GM23338 (cell line): ENCODE data around the gene LYVE1. TPM values are rescaled to one million over a fixed set of nuclear protein-coding genes. Genes with fewer than 3 reads are reported as not detected.

Experiments
- ATAC-seq: fragments of 200-7000 bp; cut with Tn5 transposase; 3 replicates; pipeline ENCODE4 v1.9.1; 2020
- DNase-seq: peaks from one replicate; pipeline ENCODE4 v3.0.0-alpha.2; 2015; ENCODE audit warnings: low spot score
- H2AFZ ChIP-seq: fragments of 200-600 bp; sonication (generic); 2 replicates; pipeline ENCODE4 v1.8.0; 2016; ENCODE audit warnings: antibody characterized with exemption, mild to moderate bottlenecking, moderate library complexity
- H3F3A ChIP-seq: fragments of 200-600 bp; sonication (generic); replicated peaks from 2 replicates; pipeline ENCODE4 v1.8.0; 2017; ENCODE audit warnings: antibody characterized with exemption, mixed run types, low read depth
- H3K27ac ChIP-seq: fragments of 200-600 bp; sonication (generic); 2 replicates; pipeline ENCODE4 v1.6.1; 2016; ENCODE audit warnings: low read depth
- H3K27me3 ChIP-seq: fragments of 200-600 bp; sonication (generic); 2 replicates; pipeline ENCODE4 v1.8.0; 2016; ENCODE audit warnings: mild to moderate bottlenecking, mixed run types, moderate library complexity; ENCODE audit not compliant: insufficient read depth
- H3K36me3 ChIP-seq: fragments of 200-600 bp; sonication (generic); 2 replicates; pipeline ENCODE4 v1.8.0; 2016; ENCODE audit warnings: mild to moderate bottlenecking; ENCODE audit not compliant: insufficient read depth
- H3K4me1 ChIP-seq: fragments of 200-600 bp; sonication (generic); 2 replicates; pipeline ENCODE4 v1.8.0; 2016; ENCODE audit warnings: mild to moderate bottlenecking, moderate library complexity; ENCODE audit not compliant: insufficient read depth
- H3K4me2 ChIP-seq: fragments of 200-600 bp; sonication (generic); 2 replicates; pipeline ENCODE4 v1.7.1; 2017; ENCODE audit warnings: mixed run types
- H3K4me3 ChIP-seq: fragments of 200-600 bp; sonication (generic); 2 replicates; pipeline ENCODE4 v1.6.1; 2016; ENCODE audit warnings: mixed run types
- H3K79me2 ChIP-seq: fragments of 200-600 bp; sonication (generic); replicated peaks from 2 replicates; pipeline ENCODE4 v1.8.0; 2017; ENCODE audit warnings: mild to moderate bottlenecking; ENCODE audit not compliant: insufficient read depth
- H3K9me2 ChIP-seq: fragments of 200-600 bp; sonication (generic); 2 replicates; pipeline ENCODE4 v1.8.0; 2017; ENCODE audit not compliant: insufficient read depth
- H4K20me1 ChIP-seq: fragments of 200-600 bp; sonication (generic); replicated peaks from 2 replicates; pipeline ENCODE4 v1.8.0; 2017; ENCODE audit warnings: mild to moderate bottlenecking; ENCODE audit not compliant: insufficient read depth
- H3K27ac Mint-ChIP-seq: 2 replicates; pipeline ENCODE4 v1.8.0; 2020; ENCODE audit warnings: inconsistent platforms, mild to moderate bottlenecking, moderate library complexity, mixed read lengths
- H3K27me3 Mint-ChIP-seq: 3 replicates; pipeline ENCODE4 v1.8.0; 2022; ENCODE audit warnings: low read depth, mild to moderate bottlenecking, moderate library complexity, mixed read lengths, inconsistent platforms; ENCODE audit not compliant: insufficient read depth, poor library complexity
- H3K36me3 Mint-ChIP-seq: 3 replicates; pipeline ENCODE4 v1.8.0; 2021; ENCODE audit warnings: low read depth, mild to moderate bottlenecking, inconsistent platforms, moderate library complexity, mixed read lengths
- H3K4me1 Mint-ChIP-seq: 3 replicates; pipeline ENCODE4 v1.8.0; 2020; ENCODE audit warnings: mild to moderate bottlenecking, inconsistent platforms, mixed read lengths
- H3K4me3 Mint-ChIP-seq: 3 replicates; pipeline ENCODE4 v1.8.0; 2021; ENCODE audit warnings: moderate library complexity, mild to moderate bottlenecking, inconsistent platforms, mixed read lengths
- H3K9me3 Mint-ChIP-seq: 3 replicates; pipeline ENCODE4 v1.8.0; 2020; ENCODE audit warnings: moderate library complexity, mild to moderate bottlenecking, inconsistent platforms, mixed read lengths
- CREB1 ChIP-seq: fragments of 250-450 bp; sonication (Bioruptor Pico); IDR thresholded peaks from 2 replicates; pipeline ENCODE4 v1.5.0; 2020; ENCODE audit warnings: low read depth, mild to moderate bottlenecking, moderate library complexity
- EZH2 ChIP-seq: fragments of 200-600 bp; sonication (generic); IDR thresholded peaks from one replicate; pipeline ENCODE4 v1.8.0; 2017; ENCODE audit warnings: antibody characterized with exemption, mild to moderate bottlenecking, low read depth; ENCODE audit not compliant: unreplicated experiment
- JUNB ChIP-seq: IDR thresholded peaks from one replicate; pipeline ENCODE4 v1.6.1; 2016; ENCODE audit warnings: antibody characterized with exemption; ENCODE audit not compliant: unreplicated experiment
- NANOG ChIP-seq: IDR thresholded peaks from 2 replicates; pipeline ENCODE4 v1.6.1; 2016; ENCODE audit warnings: antibody characterized with exemption, borderline replicate concordance
- STAT1 ChIP-seq: IDR thresholded peaks from one replicate; pipeline ENCODE4 v1.6.1; 2016; ENCODE audit warnings: antibody characterized with exemption; ENCODE audit not compliant: unreplicated experiment
- ZNF114 ChIP-seq: fragments of 250-450 bp; sonication (Bioruptor Pico); IDR thresholded peaks from 2 replicates; pipeline ENCODE4 v1.5.0; 2020; ENCODE audit warnings: mild to moderate bottlenecking, moderate library complexity
- ZNF331 ChIP-seq: fragments of 250-450 bp; sonication (Bioruptor Pico); IDR thresholded peaks from 2 replicates; pipeline ENCODE4 v1.5.0; 2020; ENCODE audit warnings: low read depth, mild to moderate bottlenecking, moderate library complexity
- polyA plus RNA-seq: library from polyadenylated mRNA; unstranded; fragments of >200 nt; fragmentation: Nextera tagmentation; extraction: Ambion mirVana; gene quantifications from 2 replicates; pipeline ENCODE4 v1.2.1, GENCODE V29; 2016
- total RNA-seq: library from RNA; depleted of rRNA; stranded (reverse); fragments of >200 nt; shearing (Covaris generic); gene quantifications from 2 replicates; pipeline ENCODE4 v1.2.3, GENCODE V29; 2014
- TF ChIP-seq, protein P1 (sequence below): fragments of 250-450 bp; sonication (Bioruptor Pico); IDR thresholded peaks from 2 replicates; pipeline ENCODE4 v1.5.0; 2020; ENCODE audit warnings: mild to moderate bottlenecking, moderate library complexity
- TF ChIP-seq, protein P2 (sequence below): IDR thresholded peaks from one replicate; pipeline ENCODE4 v1.6.1; 2018; ENCODE audit warnings: antibody characterized with exemption; ENCODE audit not compliant: unreplicated experiment
- TF ChIP-seq, protein P3 (sequence below): IDR thresholded peaks from 2 replicates; pipeline ENCODE4 v1.6.1; 2016; ENCODE audit warnings: antibody characterized with exemption
- TF ChIP-seq, protein P4 (sequence below), 2 experiments: fragments of 200-600 bp in 1 of 2; sonication (generic) in 1 of 2; conservative IDR thresholded peaks; 2 replicates each; pipeline versions ENCODE4 v1.5.1 to v1.6.1; 2016 to 2017; ENCODE audit warnings: antibody characterized with exemption in 2 of 2, low read depth in 2 of 2, mild to moderate bottlenecking in 2 of 2, moderate library complexity in 1 of 2

The LYVE1 gene
- total and polyA plus RNA-seq, 2 experiments from 2014 or later, result 0.94 TPM; not detected in 1

DNA sequence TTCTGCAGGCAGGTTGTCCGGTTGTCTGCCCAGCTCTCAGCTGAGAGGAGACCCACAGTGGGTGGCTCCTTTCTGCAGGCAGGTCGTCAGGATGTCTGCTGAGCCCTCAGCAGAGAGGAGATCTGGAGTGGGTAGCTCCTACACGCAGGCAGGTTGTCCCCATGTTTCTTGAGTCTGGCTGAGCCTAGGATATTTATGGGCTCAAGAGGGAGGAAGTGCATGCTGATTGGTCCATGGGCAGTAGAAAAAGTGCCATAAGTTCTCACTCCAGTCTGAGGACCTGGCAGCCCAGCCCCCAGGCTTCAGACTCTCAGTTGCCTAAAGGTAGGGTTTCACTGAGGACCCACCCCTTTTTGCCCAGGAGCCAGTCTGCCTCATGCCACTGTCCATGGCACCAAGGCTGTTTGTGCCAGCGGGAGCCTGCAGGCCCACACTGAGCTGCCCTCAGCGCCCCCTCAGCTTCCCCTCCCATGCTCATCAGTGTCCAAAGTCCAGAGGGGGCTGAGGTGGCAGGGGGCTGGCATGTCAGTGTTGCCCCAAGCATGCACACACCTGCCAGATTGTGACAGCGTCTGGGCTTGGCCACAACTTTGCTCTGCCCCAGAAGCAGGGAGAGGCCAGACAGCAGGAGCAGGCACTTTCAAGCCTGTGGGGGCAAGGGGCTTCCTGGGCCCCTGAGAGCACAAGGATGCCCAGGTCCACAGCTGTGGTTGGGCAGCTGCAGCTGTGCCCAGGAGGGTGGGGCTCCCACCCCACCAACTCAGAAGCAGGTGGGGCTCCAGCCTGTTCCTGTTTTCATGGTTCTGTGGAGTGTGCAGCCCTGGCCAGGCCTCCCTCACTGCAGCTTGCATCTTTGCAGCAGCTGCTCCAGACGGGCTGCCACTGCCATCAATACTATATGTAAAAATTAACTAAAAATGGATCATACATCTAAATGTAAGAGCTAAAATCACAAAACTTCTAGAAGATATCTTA lies 23.7 kb downstream of the LYVE1 start (continued):
- TF ChIP-seq, protein P1, sequence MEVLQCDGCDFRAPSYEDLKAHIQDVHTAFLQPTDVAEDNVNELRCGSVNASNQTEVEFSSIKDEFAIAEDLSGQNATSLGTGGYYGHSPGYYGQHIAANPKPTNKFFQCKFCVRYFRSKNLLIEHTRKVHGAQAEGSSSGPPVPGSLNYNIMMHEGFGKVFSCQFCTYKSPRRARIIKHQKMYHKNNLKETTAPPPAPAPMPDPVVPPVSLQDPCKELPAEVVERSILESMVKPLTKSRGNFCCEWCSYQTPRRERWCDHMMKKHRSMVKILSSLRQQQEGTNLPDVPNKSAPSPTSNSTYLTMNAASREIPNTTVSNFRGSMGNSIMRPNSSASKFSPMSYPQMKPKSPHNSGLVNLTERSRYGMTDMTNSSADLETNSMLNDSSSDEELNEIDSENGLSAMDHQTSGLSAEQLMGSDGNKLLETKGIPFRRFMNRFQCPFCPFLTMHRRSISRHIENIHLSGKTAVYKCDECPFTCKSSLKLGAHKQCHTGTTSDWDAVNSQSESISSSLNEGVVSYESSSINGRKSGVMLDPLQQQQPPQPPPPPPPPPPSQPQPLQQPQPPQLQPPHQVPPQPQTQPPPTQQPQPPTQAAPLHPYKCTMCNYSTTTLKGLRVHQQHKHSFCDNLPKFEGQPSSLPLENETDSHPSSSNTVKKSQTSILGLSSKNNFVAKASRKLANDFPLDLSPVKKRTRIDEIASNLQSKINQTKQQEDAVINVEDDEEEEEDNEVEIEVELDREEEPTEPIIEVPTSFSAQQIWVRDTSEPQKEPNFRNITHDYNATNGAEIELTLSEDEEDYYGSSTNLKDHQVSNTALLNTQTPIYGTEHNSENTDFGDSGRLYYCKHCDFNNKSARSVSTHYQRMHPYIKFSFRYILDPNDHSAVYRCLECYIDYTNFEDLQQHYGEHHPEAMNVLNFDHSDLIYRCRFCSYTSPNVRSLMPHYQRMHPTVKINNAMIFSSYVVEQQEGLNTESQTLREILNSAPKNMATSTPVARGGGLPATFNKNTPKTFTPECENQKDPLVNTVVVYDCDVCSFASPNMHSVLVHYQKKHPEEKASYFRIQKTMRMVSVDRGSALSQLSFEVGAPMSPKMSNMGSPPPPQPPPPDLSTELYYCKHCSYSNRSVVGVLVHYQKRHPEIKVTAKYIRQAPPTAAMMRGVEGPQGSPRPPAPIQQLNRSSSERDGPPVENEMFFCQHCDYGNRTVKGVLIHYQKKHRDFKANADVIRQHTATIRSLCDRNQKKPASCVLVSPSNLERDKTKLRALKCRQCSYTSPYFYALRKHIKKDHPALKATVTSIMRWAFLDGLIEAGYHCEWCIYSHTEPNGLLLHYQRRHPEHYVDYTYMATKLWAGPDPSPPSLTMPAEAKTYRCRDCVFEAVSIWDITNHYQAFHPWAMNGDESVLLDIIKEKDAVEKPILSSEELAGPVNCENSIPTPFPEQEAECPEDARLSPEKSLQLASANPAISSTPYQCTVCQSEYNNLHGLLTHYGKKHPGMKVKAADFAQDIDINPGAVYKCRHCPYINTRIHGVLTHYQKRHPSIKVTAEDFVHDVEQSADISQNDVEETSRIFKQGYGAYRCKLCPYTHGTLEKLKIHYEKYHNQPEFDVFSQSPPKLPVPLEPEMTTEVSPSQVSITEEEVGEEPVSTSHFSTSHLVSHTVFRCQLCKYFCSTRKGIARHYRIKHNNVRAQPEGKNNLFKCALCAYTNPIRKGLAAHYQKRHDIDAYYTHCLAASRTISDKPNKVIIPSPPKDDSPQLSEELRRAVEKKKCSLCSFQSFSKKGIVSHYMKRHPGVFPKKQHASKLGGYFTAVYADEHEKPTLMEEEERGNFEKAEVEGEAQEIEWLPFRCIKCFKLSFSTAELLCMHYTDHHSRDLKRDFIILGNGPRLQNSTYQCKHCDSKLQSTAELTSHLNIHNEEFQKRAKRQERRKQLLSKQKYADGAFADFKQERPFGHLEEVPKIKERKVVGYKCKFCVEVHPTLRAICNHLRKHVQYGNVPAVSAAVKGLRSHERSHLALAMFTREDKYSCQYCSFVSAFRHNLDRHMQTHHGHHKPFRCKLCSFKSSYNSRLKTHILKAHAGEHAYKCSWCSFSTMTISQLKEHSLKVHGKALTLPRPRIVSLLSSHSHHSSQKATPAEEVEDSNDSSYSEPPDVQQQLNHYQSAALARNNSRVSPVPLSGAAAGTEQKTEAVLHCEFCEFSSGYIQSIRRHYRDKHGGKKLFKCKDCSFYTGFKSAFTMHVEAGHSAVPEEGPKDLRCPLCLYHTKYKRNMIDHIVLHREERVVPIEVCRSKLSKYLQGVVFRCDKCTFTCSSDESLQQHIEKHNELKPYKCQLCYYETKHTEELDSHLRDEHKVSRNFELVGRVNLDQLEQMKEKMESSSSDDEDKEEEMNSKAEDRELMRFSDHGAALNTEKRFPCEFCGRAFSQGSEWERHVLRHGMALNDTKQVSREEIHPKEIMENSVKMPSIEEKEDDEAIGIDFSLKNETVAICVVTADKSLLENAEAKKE (CRISPR knock-in tag), result no peak
- no peak for TF ChIP-seq EZH2
- TF ChIP-seq STAT1, result no peak

DNA sequence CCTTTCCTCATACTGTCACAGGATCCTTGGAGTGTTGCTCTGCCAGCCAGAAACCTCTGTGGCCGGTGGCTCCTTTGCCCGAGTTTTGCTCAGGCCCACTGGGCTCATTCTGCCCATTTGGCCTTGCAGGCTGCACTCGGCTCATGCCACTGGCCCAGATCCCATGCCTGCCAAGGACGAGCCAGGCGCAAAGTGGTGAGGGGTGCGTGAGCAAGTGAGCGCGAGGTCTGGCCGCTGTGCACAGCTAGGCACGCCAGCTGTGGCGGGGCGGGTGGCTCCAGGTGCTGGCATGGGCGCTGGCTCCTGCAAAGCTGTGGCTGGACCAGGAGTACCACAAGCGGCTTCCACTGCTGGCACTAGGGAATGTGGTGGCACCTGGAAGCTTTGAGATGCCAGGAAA lies 24.7 kb downstream of the LYVE1 start:
- no peak overlapping the region for H3K4me3 Mint-ChIP-seq
- peaks cover 8% of the 10 kb centered on the region for H3K4me1 Mint-ChIP-seq
- no peak overlapping the region for H3K27ac Mint-ChIP-seq

More for the DNA sequence above, 24.7 kb downstream of the LYVE1 start:
- no peak overlapping the region for H3K4me2 ChIP-seq
- no peaks in the 10 kb centered on the region for H3K79me2 ChIP-seq
- H3K4me1 ChIP-seq, result peaks cover 9% of the 10 kb centered on the region
- no peaks in the 10 kb centered on the region for H3F3A ChIP-seq
- DNase-seq, result no peak
- TF ChIP-seq, protein P2, sequence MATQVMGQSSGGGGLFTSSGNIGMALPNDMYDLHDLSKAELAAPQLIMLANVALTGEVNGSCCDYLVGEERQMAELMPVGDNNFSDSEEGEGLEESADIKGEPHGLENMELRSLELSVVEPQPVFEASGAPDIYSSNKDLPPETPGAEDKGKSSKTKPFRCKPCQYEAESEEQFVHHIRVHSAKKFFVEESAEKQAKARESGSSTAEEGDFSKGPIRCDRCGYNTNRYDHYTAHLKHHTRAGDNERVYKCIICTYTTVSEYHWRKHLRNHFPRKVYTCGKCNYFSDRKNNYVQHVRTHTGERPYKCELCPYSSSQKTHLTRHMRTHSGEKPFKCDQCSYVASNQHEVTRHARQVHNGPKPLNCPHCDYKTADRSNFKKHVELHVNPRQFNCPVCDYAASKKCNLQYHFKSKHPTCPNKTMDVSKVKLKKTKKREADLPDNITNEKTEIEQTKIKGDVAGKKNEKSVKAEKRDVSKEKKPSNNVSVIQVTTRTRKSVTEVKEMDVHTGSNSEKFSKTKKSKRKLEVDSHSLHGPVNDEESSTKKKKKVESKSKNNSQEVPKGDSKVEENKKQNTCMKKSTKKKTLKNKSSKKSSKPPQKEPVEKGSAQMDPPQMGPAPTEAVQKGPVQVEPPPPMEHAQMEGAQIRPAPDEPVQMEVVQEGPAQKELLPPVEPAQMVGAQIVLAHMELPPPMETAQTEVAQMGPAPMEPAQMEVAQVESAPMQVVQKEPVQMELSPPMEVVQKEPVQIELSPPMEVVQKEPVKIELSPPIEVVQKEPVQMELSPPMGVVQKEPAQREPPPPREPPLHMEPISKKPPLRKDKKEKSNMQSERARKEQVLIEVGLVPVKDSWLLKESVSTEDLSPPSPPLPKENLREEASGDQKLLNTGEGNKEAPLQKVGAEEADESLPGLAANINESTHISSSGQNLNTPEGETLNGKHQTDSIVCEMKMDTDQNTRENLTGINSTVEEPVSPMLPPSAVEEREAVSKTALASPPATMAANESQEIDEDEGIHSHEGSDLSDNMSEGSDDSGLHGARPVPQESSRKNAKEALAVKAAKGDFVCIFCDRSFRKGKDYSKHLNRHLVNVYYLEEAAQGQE, result no peak
- TF ChIP-seq, protein P3, sequence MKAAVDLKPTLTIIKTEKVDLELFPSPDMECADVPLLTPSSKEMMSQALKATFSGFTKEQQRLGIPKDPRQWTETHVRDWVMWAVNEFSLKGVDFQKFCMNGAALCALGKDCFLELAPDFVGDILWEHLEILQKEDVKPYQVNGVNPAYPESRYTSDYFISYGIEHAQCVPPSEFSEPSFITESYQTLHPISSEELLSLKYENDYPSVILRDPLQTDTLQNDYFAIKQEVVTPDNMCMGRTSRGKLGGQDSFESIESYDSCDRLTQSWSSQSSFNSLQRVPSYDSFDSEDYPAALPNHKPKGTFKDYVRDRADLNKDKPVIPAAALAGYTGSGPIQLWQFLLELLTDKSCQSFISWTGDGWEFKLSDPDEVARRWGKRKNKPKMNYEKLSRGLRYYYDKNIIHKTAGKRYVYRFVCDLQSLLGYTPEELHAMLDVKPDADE, result no peak
- no peak for TF ChIP-seq ZNF331 (CRISPR knock-in tag)
- TF ChIP-seq, protein P4, sequence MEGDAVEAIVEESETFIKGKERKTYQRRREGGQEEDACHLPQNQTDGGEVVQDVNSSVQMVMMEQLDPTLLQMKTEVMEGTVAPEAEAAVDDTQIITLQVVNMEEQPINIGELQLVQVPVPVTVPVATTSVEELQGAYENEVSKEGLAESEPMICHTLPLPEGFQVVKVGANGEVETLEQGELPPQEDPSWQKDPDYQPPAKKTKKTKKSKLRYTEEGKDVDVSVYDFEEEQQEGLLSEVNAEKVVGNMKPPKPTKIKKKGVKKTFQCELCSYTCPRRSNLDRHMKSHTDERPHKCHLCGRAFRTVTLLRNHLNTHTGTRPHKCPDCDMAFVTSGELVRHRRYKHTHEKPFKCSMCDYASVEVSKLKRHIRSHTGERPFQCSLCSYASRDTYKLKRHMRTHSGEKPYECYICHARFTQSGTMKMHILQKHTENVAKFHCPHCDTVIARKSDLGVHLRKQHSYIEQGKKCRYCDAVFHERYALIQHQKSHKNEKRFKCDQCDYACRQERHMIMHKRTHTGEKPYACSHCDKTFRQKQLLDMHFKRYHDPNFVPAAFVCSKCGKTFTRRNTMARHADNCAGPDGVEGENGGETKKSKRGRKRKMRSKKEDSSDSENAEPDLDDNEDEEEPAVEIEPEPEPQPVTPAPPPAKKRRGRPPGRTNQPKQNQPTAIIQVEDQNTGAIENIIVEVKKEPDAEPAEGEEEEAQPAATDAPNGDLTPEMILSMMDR (conservative IDR thresholded peaks at IDR 0.05; ENCODE audit: low read depth in 2 of 2), result no peak
- no peak for TF ChIP-seq JUNB
- no peak for TF ChIP-seq CREB1 (CRISPR knock-in tag)
- TF ChIP-seq NANOG, result no peak
- no peak for TF ChIP-seq ZNF114 (CRISPR knock-in tag)
- TF ChIP-seq STAT1, result no peak
- H3K36me3 ChIP-seq, result no peaks in the 10 kb centered on the region
- H3K9me2 ChIP-seq, result no peaks in the 10 kb centered on the region
- H3K27ac ChIP-seq, result no peak overlapping the region
- Mint-ChIP-seq H3K9me3 (peaks cover 16% of the 10 kb centered on the region), H3K36me3 (peaks cover 3% of the 10 kb centered on the region), H3K27me3 (peaks cover 6% of the 10 kb centered on the region)
- H2AFZ ChIP-seq, result no peak overlapping the region
- H4K20me1 ChIP-seq, result no peaks in the 10 kb centered on the region
- H3K4me3 ChIP-seq, result no peak overlapping the region
- no peak for ATAC-seq
- H3K27me3 ChIP-seq, result peaks cover 9% of the 10 kb centered on the region; the same call in 1 of the 2 replicates
